PC-3 (cell line): Measurements from ENCODE around the gene PRR36.

Source experiments
- EZH2 ChIP-seq: fragments of 300-600 bp; sonication (generic); IDR thresholded peaks from one replicate; pipeline ENCODE4 v1.6.1; 2017; ENCODE audit warnings: antibody characterized with exemption, mild to moderate bottlenecking, low read length; ENCODE audit not compliant: unreplicated experiment
- TF ChIP-seq, protein P1 (sequence below): fragments of 300-600 bp; sonication (generic); conservative IDR thresholded peaks from 2 replicates; pipeline ENCODE4 v1.5.1; 2017; ENCODE audit warnings: antibody characterized with exemption, low read depth, mild to moderate bottlenecking, low read length

GRCh38 chr19:7850945-7851622 is 23.1 kb downstream of the PRR36 start:
- TF ChIP-seq, protein P1, sequence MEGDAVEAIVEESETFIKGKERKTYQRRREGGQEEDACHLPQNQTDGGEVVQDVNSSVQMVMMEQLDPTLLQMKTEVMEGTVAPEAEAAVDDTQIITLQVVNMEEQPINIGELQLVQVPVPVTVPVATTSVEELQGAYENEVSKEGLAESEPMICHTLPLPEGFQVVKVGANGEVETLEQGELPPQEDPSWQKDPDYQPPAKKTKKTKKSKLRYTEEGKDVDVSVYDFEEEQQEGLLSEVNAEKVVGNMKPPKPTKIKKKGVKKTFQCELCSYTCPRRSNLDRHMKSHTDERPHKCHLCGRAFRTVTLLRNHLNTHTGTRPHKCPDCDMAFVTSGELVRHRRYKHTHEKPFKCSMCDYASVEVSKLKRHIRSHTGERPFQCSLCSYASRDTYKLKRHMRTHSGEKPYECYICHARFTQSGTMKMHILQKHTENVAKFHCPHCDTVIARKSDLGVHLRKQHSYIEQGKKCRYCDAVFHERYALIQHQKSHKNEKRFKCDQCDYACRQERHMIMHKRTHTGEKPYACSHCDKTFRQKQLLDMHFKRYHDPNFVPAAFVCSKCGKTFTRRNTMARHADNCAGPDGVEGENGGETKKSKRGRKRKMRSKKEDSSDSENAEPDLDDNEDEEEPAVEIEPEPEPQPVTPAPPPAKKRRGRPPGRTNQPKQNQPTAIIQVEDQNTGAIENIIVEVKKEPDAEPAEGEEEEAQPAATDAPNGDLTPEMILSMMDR, result no peak
- TF ChIP-seq EZH2, result no peak
